SK-N-SH (cell line): ENCODE results near the gene IL17RC.

Source experiments
- CTCF ChIP-seq: fragments of 200-600 bp; sonication (generic); IDR thresholded peaks from 2 replicates; pipeline ENCODE4 v1.6.1; 2017; ENCODE audit warnings: antibody characterized with exemption, mild to moderate bottlenecking, moderate library complexity
- EZH2phosphoT487 ChIP-seq: fragments of 200-600 bp; sonication (generic); IDR thresholded peaks from 2 replicates; pipeline ENCODE4 v1.6.1; 2017; ENCODE audit warnings: low read depth, mixed run types, mild to moderate bottlenecking, antibody characterized with exemption, moderate library complexity, borderline replicate concordance
- FOXM1 ChIP-seq: IDR thresholded peaks from 2 replicates; pipeline ENCODE4 v1.4.0; 2012; ENCODE audit warnings: low read depth, mild to moderate bottlenecking
- GABPA ChIP-seq: IDR thresholded peaks from 2 replicates; pipeline ENCODE4 v1.4.0; 2012; ENCODE audit warnings: low read depth, mild to moderate bottlenecking
- SIN3A ChIP-seq: IDR thresholded peaks from 2 replicates; pipeline ENCODE4 v1.6.1; 2012; ENCODE audit warnings: low read depth, mild to moderate bottlenecking, low read length, moderate library complexity, borderline replicate concordance

GRCh38 chr3:9893739-9894138, 23.2 kb upstream of the IL17RC start:
- TF ChIP-seq CTCF = no peak
- no peak for TF ChIP-seq EZH2phosphoT487
- no peak for TF ChIP-seq SIN3A
- no peak for TF ChIP-seq GABPA
- no peak for TF ChIP-seq FOXM1
